IMR-90 (cell line): ENCODE measurements around the gene COX8A. TPM values are rescaled to one million over a fixed set of nuclear protein-coding genes. Genes with fewer than 3 reads are reported as not detected.

Experiments
- ATAC-seq: fragments of 200-7000 bp; cut with Tn5 transposase; 2 replicates; pipeline ENCODE4 v1.9.1; 2020; ENCODE audit warnings: low read depth, mild to moderate bottlenecking, moderate library complexity
- BruUV-seq: library from RNA; stranded (reverse); fragments of 400-500 nt; replicated peaks from 2 replicates; lab custom pipeline; 2021; lab: Mats Ljungman, UMichigan
- CTCF ChIA-PET: fragments of 300-600 bp; formaldehyde crosslinking; extraction: SDS; loops from one replicate; lab custom pipeline; 2021; ENCODE audit warnings: antibody characterized with exemption; lab: Yijun Ruan, JAX
- POLR2A ChIA-PET: fragments of 300-600 bp; sonication (Branson Sonifier 250); formaldehyde crosslinking; loops from one replicate; lab custom pipeline; 2022; ENCODE audit warnings: antibody characterized with exemption; ENCODE audit not compliant: unreplicated experiment; lab: Charles Lee
- DNase-seq: peaks from one replicate; pipeline ENCODE4 v3.0.0; 2013
- H2AFZ ChIP-seq: replicated peaks from 2 replicates; pipeline ENCODE3; 2013; ENCODE audit warnings: low read length, mild to moderate bottlenecking; ENCODE audit not compliant: poor library complexity
- H2AK5ac ChIP-seq: 2 replicates; pipeline ENCODE4 v1.6.1; 2013; ENCODE audit warnings: low read depth, low read length, inconsistent platforms
- H2AK9ac ChIP-seq: replicated peaks from 2 replicates; pipeline ENCODE3; 2013; ENCODE audit warnings: mild to moderate bottlenecking, low read depth, low read length, moderate library complexity; ENCODE audit not compliant: poor library complexity
- H2BK120ac ChIP-seq: 2 replicates; pipeline ENCODE4 v1.6.1; 2013; ENCODE audit warnings: low read depth, low read length, inconsistent platforms
- H2BK15ac ChIP-seq: 3 replicates; pipeline ENCODE4 v1.6.1; 2013; ENCODE audit warnings: low read depth, low read length, inconsistent platforms
- H2BK20ac ChIP-seq: 2 replicates; pipeline ENCODE4 v1.6.1; 2013; ENCODE audit warnings: low read depth, mild to moderate bottlenecking, inconsistent platforms, low read length, moderate library complexity
- H2BK5ac ChIP-seq: 2 replicates; pipeline ENCODE4 v1.6.1; 2013; ENCODE audit warnings: mild to moderate bottlenecking, low read depth, low read length, inconsistent platforms; ENCODE audit not compliant: poor library complexity, severe bottlenecking
- H3K14ac ChIP-seq: replicated peaks from 2 replicates; pipeline ENCODE4 v1.6.1; 2013; ENCODE audit warnings: low read depth, low read length, inconsistent platforms
- H3K18ac ChIP-seq: 2 replicates; pipeline ENCODE4 v1.6.1; 2013; ENCODE audit warnings: low read depth, low read length, control low read depth
- H3K23ac ChIP-seq: 2 replicates; pipeline ENCODE4 v1.6.1; 2013; ENCODE audit warnings: low read depth, low read length, inconsistent platforms
- H3K27ac ChIP-seq: 2 replicates; pipeline ENCODE4 v1.5.1; 2013; ENCODE audit warnings: mild to moderate bottlenecking, control low read depth, low read length; ENCODE audit not compliant: insufficient read depth
- H3K27me3 ChIP-seq: 2 replicates; pipeline ENCODE4 v1.6.1; 2013; ENCODE audit warnings: low read length; ENCODE audit not compliant: control insufficient read depth, insufficient read depth
- H3K36me3 ChIP-seq: 2 replicates; pipeline ENCODE4 v1.6.1; 2013; ENCODE audit warnings: low read length, mixed read lengths; ENCODE audit not compliant: control insufficient read depth, insufficient read depth
- H3K4ac ChIP-seq: 2 replicates; pipeline ENCODE4 v1.6.1; 2013; ENCODE audit warnings: low read depth, low read length, inconsistent platforms
- H3K4me1 ChIP-seq: 2 replicates; pipeline ENCODE4 v1.6.1; 2013; ENCODE audit warnings: low read length, mixed read lengths; ENCODE audit not compliant: control insufficient read depth, insufficient read depth
- H3K4me2 ChIP-seq: 2 replicates; pipeline ENCODE4 v1.6.1; 2013; ENCODE audit warnings: low read depth, mild to moderate bottlenecking, control low read depth, low read length, moderate library complexity
- H3K4me3 ChIP-seq: 2 replicates; pipeline ENCODE4 v1.5.1; 2013; ENCODE audit warnings: low read depth, mild to moderate bottlenecking, control low read depth, low read length, moderate library complexity; ENCODE audit not compliant: insufficient read depth
- H3K56ac ChIP-seq: 2 replicates; pipeline ENCODE4 v1.6.1; 2013; ENCODE audit warnings: low read length, inconsistent platforms; ENCODE audit not compliant: insufficient read depth; ENCODE audit errors: extremely low read depth
- H3K79me1 ChIP-seq, 2 experiments: 2 replicates each; pipeline ENCODE4 v1.6.1; 2013; ENCODE audit warnings: low read length in 2 of 2, inconsistent platforms in 1 of 2, low read depth in 1 of 2
- H3K9ac ChIP-seq: 2 replicates; pipeline ENCODE4 v1.6.1; 2013; ENCODE audit warnings: low read depth, low read length, control low read depth
- H3K9me1 ChIP-seq: 2 replicates; pipeline ENCODE4 v1.6.1; 2013; ENCODE audit warnings: low read length, inconsistent platforms; ENCODE audit not compliant: insufficient read depth
- H3K9me3 ChIP-seq: 2 replicates; pipeline ENCODE4 v1.6.1; 2013; ENCODE audit warnings: low read length; ENCODE audit not compliant: control insufficient read depth, insufficient read depth
- H4K20me1 ChIP-seq: 2 replicates; pipeline ENCODE4 v1.6.1; 2013; ENCODE audit warnings: low read length, inconsistent platforms; ENCODE audit not compliant: insufficient read depth
- H4K5ac ChIP-seq: 2 replicates; pipeline ENCODE4 v1.6.1; 2013; ENCODE audit warnings: mild to moderate bottlenecking, low read depth, low read length, control low read depth
- H4K8ac ChIP-seq, 2 experiments: 2 replicates each; pipeline ENCODE4 v1.6.1; 2013; ENCODE audit warnings: low read depth in 2 of 2, low read length in 2 of 2, control low read depth in 1 of 2, inconsistent platforms in 1 of 2
- H4K91ac ChIP-seq: 2 replicates; pipeline ENCODE4 v1.6.1; 2013; ENCODE audit warnings: low read depth, low read length, inconsistent platforms; ENCODE audit not compliant: insufficient read depth
- BHLHE40 ChIP-seq: fragments of 150-350 bp; IDR thresholded peaks from 2 replicates; pipeline ENCODE4 v1.6.1; 2016; ENCODE audit warnings: mild to moderate bottlenecking, low read depth, low read length
- MAZ ChIP-seq: IDR thresholded peaks from 2 replicates; pipeline ENCODE4 v1.6.1; 2012; ENCODE audit warnings: low read depth, mild to moderate bottlenecking, low read length, improper control_type of control experiment, moderate library complexity, borderline replicate concordance
- MXI1 ChIP-seq: IDR thresholded peaks from 2 replicates; pipeline ENCODE4 v1.6.1; 2012; ENCODE audit warnings: low read depth, mild to moderate bottlenecking, low read length, moderate library complexity, borderline replicate concordance
- POLR2A ChIP-seq: IDR thresholded peaks from 2 replicates; pipeline ENCODE4 v1.6.1; 2012; ENCODE audit warnings: mild to moderate bottlenecking, low read depth, low read length
- RAD21 ChIP-seq: IDR thresholded peaks from 2 replicates; pipeline ENCODE4 v1.6.1; 2012; ENCODE audit warnings: low read length, improper control_type of control experiment
- RCOR1 ChIP-seq: IDR thresholded peaks from 2 replicates; pipeline ENCODE4 v1.6.1; 2012; ENCODE audit warnings: mild to moderate bottlenecking, low read length, improper control_type of control experiment; ENCODE audit not compliant: insufficient replicate concordance
- USF2 ChIP-seq: fragments of 150-350 bp; IDR thresholded peaks from 2 replicates; pipeline ENCODE4 v1.6.1; 2017; ENCODE audit warnings: mild to moderate bottlenecking, antibody characterized with exemption, low read length, low read depth
- WGBS, 2 experiments: methylation state at CpG; one replicate each; pipeline versions ENCODE4 v1.1.5 to v1.1.7; 2013; ENCODE audit warnings: missing lambda C conversion rate in 2 of 2; ENCODE audit not compliant: insufficient read length in 1 of 2; ENCODE audit errors: extremely low coverage in 2 of 2; 5-methylcytosine and 5-hydroxymethylcytosine counted together
- dilution Hi-C: fragments of 300-500 bp; cut with HindIII; formaldehyde crosslinking; loops from one replicate; pipeline ENCODE4 v1.14.3; 2018; ENCODE audit warnings: low sequenced_read_pairs; ENCODE audit not compliant: unreplicated experiment
- in situ Hi-C: fragments of 300-500 bp; cut with MboI; formaldehyde crosslinking; loops from 3 replicates; pipeline ENCODE4 v1.14.3; 2019; ENCODE audit warnings: low sequenced_read_pairs, inconsistent platforms, mixed read lengths
- intact Hi-C: fragments of 100-400 bp; cut with micrococcal nuclease; formaldehyde crosslinking; loops from 2 replicates; pipeline ENCODE4 v1.10.0; 2022
- polyA plus RNA-seq, 3 experiments: library from polyadenylated mRNA; depleted of rRNA; stranded (reverse); fragments of >200 nt; gene quantifications; 2 replicates each; pipeline ENCODE4 v1.2.3, GENCODE V29; 2012; ENCODE audit warnings: low replicate concordance in 1 of 3
- total RNA-seq: library from RNA; depleted of rRNA; stranded (reverse); fragments of >200 nt; gene quantifications from 2 replicates; pipeline ENCODE4 v1.2.3, GENCODE V29; 2012

Gene COX8A
- total and polyA plus RNA-seq, 2 of the 4 experiments (the other 2 are of a cell fraction): 250 to 598 TPM

GRCh38 chr11:64006398-64006797 lies 32.0 kb downstream of the COX8A start:
- 80% methylated on average over 1 of the region's 12 CpGs; no CpG with 5 or more reads in 1 of the 2 experiments for WGBS, 2 experiments
- no peak overlapping the region for H3K27ac ChIP-seq
- H3K56ac ChIP-seq: no peak overlapping the region
- no peak overlapping the region for H2AK5ac ChIP-seq
- H3K79me1 ChIP-seq: peaks cover 0 to 2% of the 10 kb centered on the region in 2 experiments; a peak in 1 of 4 replicates
- no peak overlapping the region for H3K4ac ChIP-seq
- no peaks in the 10 kb centered on the region for H3K27me3 ChIP-seq
- dilution Hi-C loops (no loop called here), intact Hi-C loops (loop anchor here (10.0 kb wide), 1 partner anchor 298 kb away; the partner anchor contains the start of genes CATSPERZ and ESRRA), in situ Hi-C loops (no loop called here)
- H2AK9ac ChIP-seq: peak overlapping the region; percentile 91
- 0 out of 2 replicates have a peak, but pooled peaks cover 2% of the 10 kb centered on the region for H4K20me1 ChIP-seq
- 0 out of 2 replicates have a peak, but pooled peaks cover 3% of the 10 kb centered on the region for H3K9me1 ChIP-seq
- H3K4me3 ChIP-seq: no peak overlapping the region
- no peak overlapping the region for H2BK15ac ChIP-seq
- H3K18ac ChIP-seq: no peak overlapping the region
- H3K4me1 ChIP-seq: peaks cover 11% of the 10 kb centered on the region
- no peak overlapping the region; the same call in 1 of the 2 replicates for H4K91ac ChIP-seq
- no peak overlapping the region for H2BK5ac ChIP-seq
- DNase-seq (no peak), ATAC-seq (no peak)
- no peak overlapping the region for H3K23ac ChIP-seq
- no TSS peak for BruUV-seq
- H2BK120ac ChIP-seq: no peak overlapping the region
- no peaks in the 10 kb centered on the region for H3K36me3 ChIP-seq
- ChIA-PET CTCF (interaction anchor here (0.6 to 1.5 kb wide), 2 partner anchors 141 to 182 kb away, joined by 4 read pairs; no protein-coding TSS in a partner anchor), POLR2A (interaction anchor here (0.6 kb wide), 1 partner anchor 345 kb away, joined by 5 read pairs; no protein-coding TSS in a partner anchor)
- H3K4me2 ChIP-seq: no peak overlapping the region
- H4K5ac ChIP-seq: no peak overlapping the region
- H3K9ac ChIP-seq: no peak overlapping the region
- H3K9me3 ChIP-seq: no peaks in the 10 kb centered on the region
- peak overlapping the region; percentile 89 for H2AFZ ChIP-seq
- H2BK20ac ChIP-seq: no peak overlapping the region
- no peak overlapping the region; a peak in 1 of 4 replicates for H4K8ac ChIP-seq
- TF ChIP-seq POLR2A (no peak), MAZ (no peak), BHLHE40 (no peak), MXI1 (no peak), USF2 (no peak), RAD21 (no peak), RCOR1 (no peak)
- H3K14ac ChIP-seq: no peak overlapping the region
